ENCODE results near the gene PQBP1. TPM values are rescaled to one million over a fixed set of nuclear protein-coding genes. Genes with fewer than 3 reads are reported as not detected.

Gene PQBP1
- total RNA-seq, 2 experiments from 2014 or later: 73.4 to 75.3 TPM

DNA sequence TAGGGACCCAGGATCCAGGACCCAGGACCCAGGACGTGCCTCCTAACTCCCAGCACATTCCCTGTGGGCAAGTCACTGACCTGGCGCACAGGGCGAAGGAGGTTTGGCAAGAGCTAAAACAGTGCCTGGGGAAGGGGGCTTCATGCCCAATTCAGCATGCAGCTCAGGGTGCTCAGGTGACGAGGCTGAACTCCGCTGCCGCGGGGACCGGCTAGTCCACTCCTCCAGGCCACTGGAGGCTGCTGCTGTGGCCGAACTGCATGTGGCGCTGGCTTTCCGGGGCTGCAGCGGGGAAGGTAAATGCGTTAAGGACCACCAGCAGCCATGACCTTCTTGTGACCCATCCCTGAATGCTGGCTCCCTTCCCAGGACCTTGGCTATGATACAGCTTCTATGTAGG lies 26.0 kb downstream of the PQBP1 start:
- DNase-seq (no peak), ATAC-seq (no peak)
- Mint-ChIP-seq H3K4me3 (no peak overlapping the region), H3K9me3 (ENCODE audit: low read depth) (no peaks in the 10 kb centered on the region), H3K27ac (peak overlapping the region; percentile 49), H3K36me3 (ENCODE audit: low read depth) (peaks cover 46% of the 10 kb centered on the region), H3K4me1 (peaks cover 52% of the 10 kb centered on the region), H3K27me3 (no peaks in the 10 kb centered on the region)
- intact Hi-C loops (cut with DNase I, micrococcal nuclease): no loop called here
- POLR2A ChIA-PET: interaction anchor here (1.3 kb wide), 1 partner anchor 13 kb away, joined by 6 read pairs; no protein-coding TSS in a partner anchor
- CTCF ChIA-PET: interaction anchor here (0.7 kb wide), 2 partner anchors 244 to 271 kb away, joined by 3 read pairs; no protein-coding TSS in a partner anchor

DNA sequence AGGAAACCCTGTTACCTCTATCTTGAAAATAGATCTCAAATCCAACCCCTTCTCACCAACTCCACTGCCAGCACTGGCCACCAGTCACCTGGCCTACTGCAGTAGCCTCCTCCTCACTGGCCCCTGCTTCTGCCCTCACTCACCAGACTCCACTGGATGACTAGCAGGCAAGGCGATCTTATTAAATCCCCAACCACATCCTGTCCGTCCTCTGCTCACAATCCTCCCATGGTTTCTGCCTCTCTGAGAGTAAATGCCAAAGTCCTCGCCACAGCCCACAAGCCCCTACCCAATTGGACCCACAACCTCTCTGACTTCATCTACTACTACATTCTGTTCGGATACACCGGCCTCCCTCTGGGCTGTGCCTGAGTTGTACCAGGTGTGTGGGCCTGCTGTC lies 26.5 kb downstream of the PQBP1 start:
- Mint-ChIP-seq H3K27me3 (no peaks in the 10 kb centered on the region), H3K36me3 (ENCODE audit: low read depth) (peaks cover 44% of the 10 kb centered on the region), H3K27ac (peak overlapping the region; percentile 49), H3K4me3 (no peak overlapping the region), H3K9me3 (ENCODE audit: low read depth) (no peaks in the 10 kb centered on the region), H3K4me1 (peaks cover 52% of the 10 kb centered on the region)
- no peak for ATAC-seq
- CTCF ChIA-PET: interaction anchor here (0.7 kb wide), 1 partner anchor 271 kb away, joined by 3 read pairs; no protein-coding TSS in a partner anchor
- intact Hi-C loops (cut with DNase I, micrococcal nuclease): no loop called here
- no peak for DNase-seq
- POLR2A ChIA-PET: interaction anchor here (1.3 kb wide), 1 partner anchor 13 kb away, joined by 6 read pairs; no protein-coding TSS in a partner anchor

DNA sequence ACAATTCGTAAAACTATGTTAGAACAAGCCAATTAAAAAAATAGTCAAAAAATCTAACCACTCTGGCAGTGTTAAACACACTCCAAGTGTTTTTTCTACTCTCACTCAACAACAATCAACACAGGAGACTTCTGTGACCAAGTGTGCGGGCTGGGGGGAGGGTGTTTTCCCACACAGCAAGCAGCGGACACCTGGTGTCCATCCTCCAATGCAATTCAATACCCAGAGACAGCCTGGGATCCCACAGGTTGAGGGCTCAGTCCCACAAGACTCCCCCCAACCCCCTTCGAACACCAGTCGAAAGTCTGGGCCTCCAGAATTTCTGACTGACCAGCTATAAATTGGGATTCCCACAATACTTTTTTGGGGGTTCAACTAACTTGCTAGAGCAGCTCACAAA lies 29.4 kb downstream of the PQBP1 start:
- Mint-ChIP-seq H3K27me3 (no peaks in the 10 kb centered on the region), H3K9me3 (ENCODE audit: low read depth) (no peaks in the 10 kb centered on the region), H3K36me3 (ENCODE audit: low read depth) (peaks cover 38% of the 10 kb centered on the region), H3K4me1 (peaks cover 34% of the 10 kb centered on the region), H3K4me3 (no peak overlapping the region), H3K27ac (peak overlapping the region; percentile 31)
- ChIA-PET CTCF (no interaction called here), POLR2A (no interaction called here)
- intact Hi-C loops (cut with DNase I, micrococcal nuclease): no loop called here
- no peak for ATAC-seq
- no peak for DNase-seq

DNA sequence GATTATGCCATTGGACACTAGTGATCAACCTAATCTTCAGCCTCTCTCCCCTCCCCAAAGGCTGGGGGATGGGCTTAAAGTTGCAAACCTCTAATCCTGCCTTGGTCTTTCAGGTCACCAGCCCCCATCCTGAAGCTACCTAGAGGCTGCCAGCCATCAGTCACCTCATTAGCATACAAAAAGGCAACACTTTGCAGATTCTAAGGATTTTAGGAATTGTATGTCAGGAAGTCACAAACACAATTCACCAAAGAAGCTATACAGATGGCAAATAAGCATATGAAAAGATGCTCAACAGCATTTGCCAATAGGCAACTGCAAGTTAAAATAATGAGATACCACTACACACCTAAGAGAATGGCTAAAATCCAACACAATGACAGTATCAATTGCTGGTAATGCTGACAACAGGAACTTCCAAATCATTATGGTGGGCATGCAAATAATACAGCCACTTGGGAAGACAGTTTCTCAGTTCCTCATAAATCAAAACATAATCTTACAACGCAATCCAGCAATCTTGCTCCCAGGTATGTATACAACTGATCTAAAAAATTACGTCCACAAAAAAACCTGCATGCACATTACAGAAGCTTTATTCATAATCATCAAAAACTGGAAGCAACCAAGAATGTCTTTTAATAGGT lies 30.1 kb downstream of the PQBP1 start:
- Mint-ChIP-seq H3K4me3 (no peak overlapping the region), H3K4me1 (peaks cover 31% of the 10 kb centered on the region), H3K27ac (no peak overlapping the region), H3K27me3 (no peaks in the 10 kb centered on the region), H3K36me3 (ENCODE audit: low read depth) (peaks cover 37% of the 10 kb centered on the region), H3K9me3 (ENCODE audit: low read depth) (no peaks in the 10 kb centered on the region)
- no peak for ATAC-seq
- ChIA-PET CTCF (no interaction called here), POLR2A (no interaction called here)
- intact Hi-C loops (cut with DNase I, micrococcal nuclease): no loop called here
- DNase-seq: no peak

DNA sequence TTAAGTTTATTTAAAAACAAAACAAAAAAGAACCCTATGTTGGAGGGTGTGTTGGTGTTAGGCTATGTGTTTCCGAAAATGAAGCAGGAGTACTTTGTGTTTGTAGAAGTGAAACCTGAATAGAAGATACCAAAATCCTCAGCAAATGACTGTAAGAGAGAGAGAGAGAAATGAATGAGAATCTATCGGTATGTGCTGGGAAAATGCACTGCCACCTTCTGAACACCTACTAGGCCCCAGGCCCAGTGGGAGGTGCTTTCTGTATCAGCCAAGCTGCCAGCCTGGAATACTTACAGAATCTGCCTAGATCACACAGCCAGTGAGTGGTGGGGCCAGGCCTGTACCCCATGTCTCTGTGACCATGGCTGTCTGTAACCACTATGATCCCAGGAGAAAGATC lies 36.0 kb downstream of the PQBP1 start:
- CTCF ChIA-PET: interaction anchor here (0.6 kb wide), 1 partner anchor 12 kb away, joined by 3 read pairs; no protein-coding TSS in a partner anchor
- peaks cover 54% of the 10 kb centered on the region for H3K4me1 Mint-ChIP-seq
- POLR2A ChIA-PET: interaction anchor here (1.1 kb wide), 1 partner anchor 18 kb away, joined by 3 read pairs; no protein-coding TSS in a partner anchor

DNA sequence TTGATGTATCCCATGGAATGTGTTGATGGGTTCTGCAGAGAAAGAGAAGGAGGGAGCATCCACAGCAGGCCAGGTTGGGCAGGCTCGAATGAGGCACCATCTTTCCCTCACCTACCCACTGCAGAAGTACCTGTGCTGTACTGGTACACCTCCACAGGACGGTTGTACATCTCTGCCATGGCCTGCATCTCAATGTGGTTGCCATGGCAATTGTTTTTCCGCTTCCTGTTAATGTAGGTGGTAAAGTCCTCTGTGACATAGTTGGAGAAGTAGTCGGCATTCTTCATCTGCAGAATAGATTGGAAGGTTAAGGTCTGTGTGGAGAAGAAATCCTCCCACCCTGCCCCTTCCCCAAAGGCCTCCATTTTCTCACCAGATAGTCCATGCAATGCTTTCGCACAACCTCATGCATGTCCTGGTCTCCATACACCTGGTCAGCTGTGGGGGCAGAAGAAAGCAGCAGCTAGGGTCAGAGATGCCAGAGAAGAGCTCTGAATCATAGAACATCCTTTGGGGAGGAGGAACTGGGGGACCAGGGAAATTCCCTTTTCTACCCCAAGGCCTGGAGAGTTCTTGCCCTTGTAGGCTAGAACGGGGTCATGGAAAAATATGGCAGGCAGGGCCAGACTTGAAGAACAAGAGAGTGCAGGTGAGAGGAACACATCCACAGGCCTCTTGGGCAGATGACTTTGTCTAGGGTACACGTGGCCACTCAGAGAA lies 37.0 kb downstream of the PQBP1 start:
- POLR2A ChIA-PET: interaction anchor here (0.6 to 1.2 kb wide), 4 partner anchors 8 to 23 kb away, joined by 4 to 6 read pairs (median 5); partner anchors contain the start of genes OTUD5 and SLC35A2
- no peaks in the 10 kb centered on the region for H3K9me3 Mint-ChIP-seq (ENCODE audit: low read depth)
- H3K27ac Mint-ChIP-seq: peak overlapping the region; percentile 96
- H3K36me3 Mint-ChIP-seq (ENCODE audit: low read depth): peaks cover 59% of the 10 kb centered on the region
- intact Hi-C loops (cut with DNase I, micrococcal nuclease): loop anchor here in 1 of 2 experiments (5.0 kb wide), 3 partner anchors 197 to 338 kb away; no protein-coding TSS in a partner anchor
- H3K27me3 Mint-ChIP-seq: no peaks in the 10 kb centered on the region
- H3K4me3 Mint-ChIP-seq: peak overlapping the region; percentile 67
- DNase-seq (peak; percentile 53), ATAC-seq (peak; percentile 6)
- CTCF ChIA-PET: interaction anchor here (1.0 kb wide), 1 partner anchor 15 kb away, joined by 5 read pairs; no protein-coding TSS in a partner anchor
- H3K4me1 Mint-ChIP-seq: peaks cover 64% of the 10 kb centered on the region

More for the DNA sequence above, 36.0 kb downstream of the PQBP1 start:
- DNase-seq (peak; percentile 63), ATAC-seq (peak; percentile 20)
- Mint-ChIP-seq H3K36me3 (ENCODE audit: low read depth) (peaks cover 54% of the 10 kb centered on the region), H3K4me3 (peak overlapping the region; percentile 67), H3K27ac (peak overlapping the region; percentile 96), H3K27me3 (no peaks in the 10 kb centered on the region), H3K9me3 (ENCODE audit: low read depth) (no peaks in the 10 kb centered on the region)
- intact Hi-C loops (cut with DNase I, micrococcal nuclease): no loop called here

DNA sequence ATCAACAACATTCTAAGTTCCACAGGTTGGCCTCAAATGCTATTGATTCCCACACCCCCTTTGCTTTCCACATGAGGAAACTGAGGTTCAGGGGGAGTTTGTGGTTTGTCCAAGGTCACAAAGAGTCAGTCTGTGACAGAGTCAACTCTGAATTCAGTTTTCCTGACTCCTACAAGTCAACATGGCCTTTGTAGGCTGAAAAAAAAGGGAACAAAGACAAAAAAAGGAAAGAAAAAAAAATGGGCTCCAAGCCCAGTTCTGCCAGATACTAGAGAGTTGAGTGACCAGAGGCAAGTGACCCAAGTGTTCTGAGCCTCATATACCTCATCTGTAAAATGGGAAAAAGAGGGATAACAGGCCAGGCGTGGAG lies 37.6 kb downstream of the PQBP1 start:
- H3K27me3 Mint-ChIP-seq: no peaks in the 10 kb centered on the region
- intact Hi-C loops (cut with DNase I, micrococcal nuclease): loop anchor here in 1 of 2 experiments (5.0 kb wide), 3 partner anchors 198 to 337 kb away; no protein-coding TSS in a partner anchor
- ATAC-seq: no peak
- H3K36me3 Mint-ChIP-seq (ENCODE audit: low read depth): peaks cover 59% of the 10 kb centered on the region
- peaks cover 67% of the 10 kb centered on the region for H3K4me1 Mint-ChIP-seq
- DNase-seq: no peak
- ChIA-PET CTCF (interaction anchor here (1.0 kb wide), 1 partner anchor 16 kb away, joined by 5 read pairs; no protein-coding TSS in a partner anchor), POLR2A (interaction anchor here (1.0 to 1.2 kb wide), 2 partner anchors 8 to 15 kb away, joined by 6 read pairs; no protein-coding TSS in a partner anchor)
- peak overlapping the region; percentile 96 for H3K27ac Mint-ChIP-seq
- peak overlapping the region; percentile 67 for H3K4me3 Mint-ChIP-seq
- H3K9me3 Mint-ChIP-seq (ENCODE audit: low read depth): no peaks in the 10 kb centered on the region

DNA sequence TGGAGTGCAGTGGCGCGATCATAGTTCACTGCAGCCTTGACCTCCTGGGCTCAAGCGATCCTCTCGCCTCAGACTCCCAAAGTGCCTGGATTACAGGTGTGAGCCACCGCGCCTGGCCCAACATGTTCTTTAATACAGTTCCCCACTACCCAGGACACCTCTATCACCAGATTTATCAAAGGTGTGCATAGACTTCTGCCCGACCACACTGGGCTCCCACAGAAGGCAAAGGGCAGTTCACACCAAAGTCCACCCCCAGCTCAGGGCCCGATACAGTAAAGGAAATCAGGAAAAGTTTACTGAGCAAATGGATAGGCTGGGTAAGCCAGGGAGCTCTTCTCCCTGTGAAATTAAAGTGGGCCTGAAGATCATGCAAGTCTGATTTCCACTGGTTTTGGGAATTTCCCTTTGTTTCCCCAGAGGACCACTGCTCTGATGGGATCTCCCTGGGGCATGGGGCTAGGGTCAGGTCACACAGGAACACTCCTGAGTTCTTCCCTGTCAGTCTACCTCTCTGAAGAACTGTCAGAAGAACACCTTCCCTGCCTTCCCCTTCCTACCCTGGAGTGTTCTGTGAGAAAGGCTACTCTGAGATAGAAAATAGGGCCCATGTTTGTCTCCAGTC lies 38.8 kb downstream of the PQBP1 start:
- Mint-ChIP-seq H3K27me3 (no peaks in the 10 kb centered on the region), H3K4me3 (peak overlapping the region; percentile 64), H3K9me3 (ENCODE audit: low read depth) (no peaks in the 10 kb centered on the region), H3K4me1 (peaks cover 73% of the 10 kb centered on the region), H3K27ac (peak overlapping the region; percentile 96), H3K36me3 (ENCODE audit: low read depth) (peaks cover 63% of the 10 kb centered on the region)
- intact Hi-C loops (cut with DNase I, micrococcal nuclease): loop anchor here (1.0 to 5.0 kb wide), 6 partner anchors 17 to 336 kb away; partner anchors contain the start of gene PIM2 (in 2 of the 2)
- ChIA-PET POLR2A (interaction anchor here (0.6 to 5.3 kb wide), 10 partner anchors 13 to 305 kb away, joined by 3 to 86 read pairs (median 6); partner anchors contain the start of genes OTUD5, PIM2, PQBP1 and SLC35A2), CTCF (interaction anchor here (0.6 to 2.1 kb wide), 4 partner anchors 10 to 219 kb away, joined by 3 to 9 read pairs (median 5); partner anchors contain the start of gene SLC35A2)
- ATAC-seq (peak; percentile 0), DNase-seq (no peak)

DNA sequence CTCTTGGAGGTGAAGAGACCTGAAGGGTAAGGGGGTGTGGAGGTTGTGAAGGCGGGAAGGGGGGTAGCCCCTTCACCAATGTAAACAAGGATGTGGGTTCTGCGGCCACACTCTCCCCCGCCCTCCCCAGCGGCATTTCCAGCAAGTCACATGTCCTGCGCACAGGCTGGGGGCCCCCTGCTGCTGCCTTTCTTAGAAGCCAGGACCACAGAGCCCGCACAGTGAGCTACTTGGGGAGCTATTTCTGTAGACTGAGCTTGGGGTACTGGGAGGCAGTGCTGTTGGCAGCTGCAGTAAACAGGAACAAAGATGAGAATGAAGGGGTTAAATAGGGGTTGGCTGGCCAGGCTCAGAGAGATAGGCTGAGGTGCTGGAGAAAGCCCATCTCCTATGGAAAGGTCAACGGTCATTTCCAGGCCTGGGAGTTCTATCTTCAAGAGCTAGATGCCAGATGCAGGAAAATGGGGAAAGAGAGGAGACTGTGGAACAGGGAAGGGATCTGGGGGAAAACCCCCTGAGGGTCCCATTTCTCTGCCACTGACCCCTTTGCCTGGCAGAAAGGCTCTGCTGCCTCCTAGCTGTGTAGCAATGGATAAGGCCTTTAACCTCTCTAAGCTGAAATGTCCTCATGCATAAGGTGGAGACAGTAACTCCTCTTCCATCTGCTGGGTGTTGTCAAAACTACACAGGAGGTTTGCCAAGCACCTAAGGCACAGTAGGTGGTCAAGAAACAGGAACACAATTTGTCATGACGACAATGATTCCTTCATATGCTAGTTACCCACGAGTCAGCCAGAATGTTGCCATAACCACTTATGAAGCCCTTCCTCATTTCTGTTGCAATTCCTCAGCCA lies 39.6 kb downstream of the PQBP1 start:
- H3K9me3 Mint-ChIP-seq (ENCODE audit: low read depth): no peaks in the 10 kb centered on the region
- H3K36me3 Mint-ChIP-seq (ENCODE audit: low read depth): peaks cover 70% of the 10 kb centered on the region
- H3K4me1 Mint-ChIP-seq: peaks cover 81% of the 10 kb centered on the region
- intact Hi-C loops (cut with DNase I, micrococcal nuclease): loop anchor here (1.0 to 5.0 kb wide), 6 partner anchors 18 to 335 kb away; partner anchors contain the start of gene PIM2 (in 2 of the 2)
- CTCF ChIA-PET: interaction anchor here (0.6 to 2.3 kb wide), 8 partner anchors 9 to 218 kb away, joined by 3 to 17 read pairs (median 3); partner anchors contain the start of genes PIM2 and SLC35A2
- DNase-seq: peak; percentile 93
- ATAC-seq: peak; percentile 61
- POLR2A ChIA-PET: interaction anchor here (0.6 to 5.3 kb wide), 12 partner anchors 13 to 306 kb away, joined by 3 to 86 read pairs (median 6); partner anchors contain the start of genes OTUD5, PIM2, PQBP1 and SLC35A2
- H3K4me3 Mint-ChIP-seq: peak overlapping the region; percentile 64
- peak overlapping the region; percentile 96 for H3K27ac Mint-ChIP-seq
- H3K27me3 Mint-ChIP-seq: no peaks in the 10 kb centered on the region

Data from activated CD4-positive, alpha-beta T cell treated with anti-CD3 and anti-CD28 coated beads for 36 hours (primary cell).